SIG-M5 treated with dmso at 0.1 percent for 504 hours (cell line): Measurements from ENCODE around the gene SLC31A1.

Experiments used
- DNase-seq: peaks from one replicate; lab custom pipeline; 2025; ENCODE audit not compliant: unreplicated experiment; lab: John Stamatoyannopoulos, UW

Gene SLC31A1

DNA sequence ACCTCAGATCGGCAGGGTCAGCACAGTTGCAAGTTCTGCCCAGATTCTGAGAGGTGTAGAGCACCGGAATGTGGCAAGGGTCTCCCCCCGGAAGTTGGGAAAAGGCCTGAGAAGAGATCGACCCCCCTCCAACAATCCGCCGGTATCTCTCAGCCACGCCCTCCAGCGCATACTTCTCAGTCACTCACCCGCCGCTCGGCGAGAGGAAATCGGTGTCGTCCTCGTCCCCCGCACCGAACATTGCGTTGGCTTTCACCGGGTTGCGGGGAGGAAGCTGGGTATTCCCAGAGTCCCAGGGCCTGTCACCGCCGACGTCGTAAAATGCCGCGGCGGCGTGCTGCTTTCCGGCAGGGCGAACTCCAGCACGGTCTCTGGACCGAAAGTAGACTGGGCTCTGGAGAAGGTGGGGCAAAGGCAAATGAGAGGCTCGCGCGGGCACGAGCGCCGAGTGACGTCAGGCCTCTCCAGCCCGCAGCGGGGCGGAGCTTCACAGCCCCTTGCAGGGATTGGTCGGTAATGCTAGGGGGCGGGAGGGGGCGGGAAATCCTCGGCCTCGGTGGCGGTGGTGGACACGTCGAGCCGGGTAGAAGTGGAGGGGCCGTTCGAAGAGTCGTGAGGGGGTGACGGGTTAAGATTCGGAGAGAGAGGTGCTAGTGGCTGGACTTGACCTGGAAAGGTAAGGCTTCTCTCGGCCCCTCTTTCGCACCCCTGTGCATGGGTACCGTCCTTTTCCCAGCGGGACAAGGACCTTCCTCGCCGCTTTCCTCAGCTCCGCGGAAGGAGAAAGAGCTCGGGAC, at the start of gene SLC31A1, which contains the start of gene FKBP15:
SLC31A1 (plus strand) TSS at position 542 of the 797 bp plus-strand sequence. CDS start 34,605 bp downstream, outside the sequence.
FKBP15 (minus strand) TSS at position 275 of the 797 bp plus-strand sequence; CDS start at position 241, 34 bp downstream.
- DNase-seq = peak; percentile 97

DNA sequence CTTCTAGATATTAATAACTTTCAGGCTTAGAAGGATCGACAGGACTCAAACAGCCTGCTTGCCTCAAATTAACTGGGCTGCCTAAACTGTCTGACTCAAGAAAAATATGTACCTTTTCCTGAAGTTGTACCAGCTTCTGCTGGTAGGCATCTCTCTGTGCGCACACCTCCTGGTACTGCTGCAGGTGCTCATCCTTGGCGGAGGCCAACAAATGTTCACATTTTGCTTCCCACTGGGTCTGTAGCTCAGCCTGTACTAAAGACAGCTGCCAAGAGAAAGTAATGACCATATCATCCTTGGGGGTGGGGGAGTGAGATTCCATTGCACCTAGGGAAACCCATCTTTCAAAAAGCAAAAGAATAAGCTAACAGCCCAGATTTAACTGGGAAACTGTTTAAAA, 48.0 kb upstream of the SLC31A1 start:
- DNase-seq = no peak

DNA sequence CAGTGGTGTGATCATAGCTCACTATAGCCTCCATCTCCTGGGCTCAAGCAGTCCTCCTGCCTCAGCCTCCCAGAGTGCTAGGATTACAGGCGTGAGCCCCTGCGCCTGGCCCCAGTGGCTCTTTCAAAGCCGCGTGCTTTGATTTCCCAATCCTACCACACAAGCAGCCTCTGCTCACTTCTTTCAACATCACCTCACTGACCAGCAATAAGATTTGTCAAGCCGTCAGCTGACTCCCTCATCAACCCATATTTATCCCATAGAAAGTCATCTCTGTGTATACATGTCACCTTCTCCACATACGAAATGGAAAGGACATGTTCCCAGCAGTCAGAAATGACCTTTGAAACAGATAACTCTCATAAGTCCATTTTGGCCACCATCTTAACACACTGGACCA, 44.5 kb upstream of the SLC31A1 start:
- DNase-seq = no peak

DNA sequence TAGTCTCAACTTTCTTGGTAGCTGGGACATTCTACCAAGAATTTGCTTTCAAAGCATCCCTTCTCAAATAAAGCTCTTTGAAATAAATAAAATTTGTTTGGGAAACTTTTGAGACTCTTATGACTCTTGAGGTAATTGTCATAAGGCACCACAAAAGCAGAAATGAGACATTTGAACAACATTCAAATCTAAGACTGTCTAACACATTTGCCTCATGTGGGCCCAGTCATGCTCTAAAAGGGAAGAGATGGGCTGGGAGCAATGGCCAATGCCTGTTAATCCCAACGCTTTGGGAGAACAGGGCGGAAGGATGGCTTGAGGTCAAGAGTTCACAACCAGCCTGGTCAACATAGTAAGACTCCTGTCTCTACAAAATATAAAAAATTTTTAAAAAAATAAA, 44.1 kb upstream of the SLC31A1 start:
- DNase-seq = no peak

DNA sequence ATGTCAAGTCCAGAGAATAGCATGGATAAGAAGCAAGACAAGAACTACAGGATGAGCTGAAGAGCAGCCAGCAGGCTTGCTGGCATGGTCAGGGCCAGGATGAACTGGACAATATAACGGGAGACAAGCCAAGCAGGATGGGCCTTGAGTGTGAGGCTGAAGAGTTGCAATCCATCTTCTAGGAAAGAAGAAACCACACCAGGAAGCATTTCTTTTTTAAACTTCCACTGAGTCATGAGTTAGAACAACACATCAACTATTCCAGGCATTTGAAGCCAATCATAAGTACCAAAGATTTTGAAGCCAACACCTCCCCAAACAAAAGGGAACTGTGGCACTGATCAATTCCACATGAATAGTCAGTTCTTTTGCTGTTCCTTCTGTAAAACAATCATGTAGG, 43.3 kb upstream of the SLC31A1 start:
- no peak for DNase-seq

DNA sequence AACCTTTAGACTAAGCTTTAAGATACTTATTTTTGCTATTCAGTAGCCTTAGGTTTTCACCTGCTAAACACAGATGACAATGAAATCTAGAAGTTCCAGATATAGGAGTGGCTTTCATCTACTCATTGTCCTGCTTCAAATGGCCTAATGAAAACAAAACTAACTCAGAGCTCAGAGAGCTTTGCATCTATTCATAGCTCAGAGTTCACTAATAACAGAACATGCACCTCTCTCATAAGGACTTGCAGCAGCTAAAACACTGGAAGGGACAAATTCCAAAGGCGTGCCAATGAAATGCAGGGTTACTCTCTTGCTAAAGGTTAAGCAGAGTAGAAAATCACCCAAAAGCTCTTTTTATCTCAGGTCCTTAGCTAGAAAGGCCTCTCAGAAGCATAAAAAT, 41.5 kb upstream of the SLC31A1 start:
- DNase-seq = no peak

DNA sequence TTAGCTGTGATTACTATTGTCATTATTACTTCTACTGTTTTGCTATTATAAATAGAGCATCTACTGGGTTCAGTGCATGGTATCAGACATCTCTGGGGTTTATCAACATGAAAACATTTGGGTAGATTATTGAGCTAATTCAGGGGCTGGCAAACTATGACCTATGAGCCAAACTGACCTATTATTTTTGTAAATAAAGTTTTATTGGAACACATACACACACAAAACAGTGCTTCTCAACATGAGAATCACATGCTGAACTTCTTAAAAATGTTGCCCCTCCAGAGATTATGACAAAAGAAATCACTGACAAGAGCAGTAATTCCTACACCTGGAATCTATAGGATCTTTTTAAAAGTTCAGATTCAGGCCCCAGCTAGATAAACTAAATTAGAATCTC, 40.2 kb upstream of the SLC31A1 start:
- no peak for DNase-seq

DNA sequence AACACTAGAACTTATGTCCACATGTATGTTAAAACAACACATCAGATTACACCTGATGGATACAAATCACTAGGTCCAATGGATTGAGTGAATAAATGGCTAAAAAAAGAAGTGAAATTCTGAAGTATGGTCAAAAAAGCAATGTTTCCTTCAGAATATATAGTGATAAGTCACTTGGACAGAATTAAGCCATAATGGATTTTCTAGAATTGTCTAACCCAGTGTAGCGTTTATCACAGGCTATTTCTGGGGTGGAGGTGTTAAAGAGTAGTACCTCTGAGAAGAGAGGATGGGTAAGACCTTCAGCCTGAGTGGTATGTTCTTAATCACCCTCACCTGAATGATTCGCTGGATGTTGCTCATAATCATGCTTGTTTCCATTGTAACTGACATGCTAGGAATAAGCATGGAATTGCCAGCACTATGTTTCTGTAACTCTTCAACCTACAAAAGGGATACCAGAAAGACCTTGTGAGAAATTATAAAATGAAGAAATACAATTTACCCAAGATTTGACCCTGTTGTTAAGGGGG, 37.3 kb upstream of the SLC31A1 start:
- DNase-seq = no peak

DNA sequence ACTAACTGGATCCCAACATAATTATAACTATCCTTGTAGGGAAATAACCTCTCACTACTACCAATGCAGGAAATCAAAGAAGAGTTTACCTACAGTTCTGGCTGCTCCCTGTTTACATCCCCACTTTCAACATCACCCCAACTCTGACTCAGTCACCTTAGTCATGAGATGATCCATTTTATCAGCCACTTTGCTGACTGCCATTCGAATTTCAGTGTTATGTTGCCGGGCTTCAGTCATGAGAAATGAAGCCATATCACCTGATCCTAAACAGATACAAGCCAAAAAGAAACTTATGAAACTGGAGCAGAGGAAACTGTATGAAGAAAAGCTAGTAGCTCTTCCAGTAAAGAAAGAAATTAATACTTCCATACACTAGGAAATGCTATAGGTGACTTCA, 36.8 kb upstream of the SLC31A1 start:
- DNase-seq = no peak

DNA sequence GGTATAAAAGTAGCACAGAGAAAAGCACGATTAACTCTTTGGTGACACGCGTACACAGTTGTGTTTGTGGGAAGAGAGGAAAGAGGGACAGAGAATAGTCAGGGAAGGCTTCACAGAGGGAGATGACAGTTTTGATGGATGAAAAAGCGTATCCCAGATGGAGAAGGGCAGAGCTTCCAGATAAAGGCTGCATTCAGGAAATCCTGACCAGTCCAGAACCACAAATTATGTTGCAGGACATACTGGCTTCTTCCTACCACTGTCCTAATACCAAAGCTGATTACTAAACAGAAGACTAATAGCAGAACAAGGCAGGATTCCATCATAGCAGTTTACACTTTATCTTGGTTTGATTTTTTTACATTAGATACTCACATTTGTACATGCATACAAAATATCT, 36.1 kb upstream of the SLC31A1 start:
- no peak for DNase-seq

DNA sequence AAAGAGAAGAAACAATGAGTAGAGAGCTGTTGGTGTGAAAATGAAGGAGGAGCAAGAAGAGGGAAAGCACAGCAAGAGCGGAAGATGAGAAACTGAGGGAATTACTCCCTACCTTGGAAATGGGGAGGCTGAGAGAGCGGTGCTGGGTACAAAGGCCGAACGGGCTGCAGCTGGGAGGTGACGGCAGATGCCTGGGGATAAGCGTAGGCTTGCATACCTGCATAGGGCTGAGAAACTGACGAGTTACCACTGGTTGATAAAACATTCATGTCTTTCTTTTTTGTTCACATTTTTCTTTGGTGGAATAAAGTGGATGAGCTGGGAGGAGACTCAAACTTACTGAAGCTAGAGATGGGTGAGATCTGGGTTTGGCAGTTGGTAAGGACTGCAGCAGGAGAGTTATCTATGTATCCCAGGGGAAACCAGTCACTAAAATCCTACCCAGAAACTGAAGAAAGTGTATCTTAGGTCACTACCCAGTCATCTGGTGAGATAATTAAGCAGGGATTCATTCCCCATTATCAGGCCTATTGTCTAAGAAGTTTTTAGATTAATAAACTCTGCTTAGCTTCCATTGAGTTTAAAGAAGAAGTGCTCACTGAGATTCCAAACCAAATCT, 35.1 kb upstream of the SLC31A1 start:
- DNase-seq = no peak

DNA sequence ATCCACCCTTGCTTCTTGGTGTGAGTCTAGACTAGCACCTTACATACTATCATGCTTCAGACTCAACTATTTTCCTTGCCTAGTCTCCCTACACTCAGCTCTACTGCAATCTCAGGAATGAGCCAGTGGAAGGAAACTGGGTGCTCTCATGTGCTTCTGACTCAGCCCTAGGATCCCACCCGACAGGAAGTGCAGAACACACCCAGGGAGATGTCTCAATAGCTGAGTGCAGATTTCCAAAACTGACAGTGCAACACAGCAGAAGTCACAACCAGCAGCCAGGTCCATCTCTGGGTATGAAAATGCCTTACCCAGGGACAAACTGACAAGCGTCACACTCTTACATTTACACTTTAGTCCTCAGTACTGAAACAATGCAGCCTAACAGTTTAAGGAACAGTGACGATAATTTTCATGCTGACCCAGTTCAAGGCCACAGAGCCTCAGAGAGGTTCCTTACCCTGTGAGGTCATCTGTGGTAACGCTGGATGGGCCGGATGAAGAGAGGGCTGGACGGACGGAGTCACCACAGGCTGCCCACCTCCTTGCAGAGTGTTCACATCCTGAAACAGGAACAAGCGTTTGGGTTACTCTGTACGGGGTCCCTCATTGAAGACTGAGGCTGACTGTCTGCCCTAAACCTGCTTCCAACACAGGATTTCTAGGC, 33.3 kb upstream of the SLC31A1 start:
- peak; percentile 87 for DNase-seq

DNA sequence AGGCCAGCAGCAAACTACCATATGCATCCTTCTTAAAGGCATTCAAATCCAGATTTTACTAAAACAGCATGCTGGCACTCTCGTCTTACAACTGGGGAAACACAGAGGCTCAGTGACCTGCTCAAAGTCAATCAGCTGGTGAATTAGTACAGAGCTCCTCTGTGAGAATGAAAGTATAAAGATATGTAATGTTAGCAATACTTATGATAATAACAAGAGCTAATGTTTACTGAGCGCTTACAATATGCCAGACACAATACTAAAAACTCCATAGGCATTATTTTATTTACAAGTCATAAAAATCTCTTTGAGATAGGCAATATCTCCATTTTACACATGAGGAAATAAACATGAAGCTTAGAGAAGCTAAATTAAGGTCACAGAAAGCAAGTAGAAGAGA, 28.9 kb upstream of the SLC31A1 start:
- no peak for DNase-seq

DNA sequence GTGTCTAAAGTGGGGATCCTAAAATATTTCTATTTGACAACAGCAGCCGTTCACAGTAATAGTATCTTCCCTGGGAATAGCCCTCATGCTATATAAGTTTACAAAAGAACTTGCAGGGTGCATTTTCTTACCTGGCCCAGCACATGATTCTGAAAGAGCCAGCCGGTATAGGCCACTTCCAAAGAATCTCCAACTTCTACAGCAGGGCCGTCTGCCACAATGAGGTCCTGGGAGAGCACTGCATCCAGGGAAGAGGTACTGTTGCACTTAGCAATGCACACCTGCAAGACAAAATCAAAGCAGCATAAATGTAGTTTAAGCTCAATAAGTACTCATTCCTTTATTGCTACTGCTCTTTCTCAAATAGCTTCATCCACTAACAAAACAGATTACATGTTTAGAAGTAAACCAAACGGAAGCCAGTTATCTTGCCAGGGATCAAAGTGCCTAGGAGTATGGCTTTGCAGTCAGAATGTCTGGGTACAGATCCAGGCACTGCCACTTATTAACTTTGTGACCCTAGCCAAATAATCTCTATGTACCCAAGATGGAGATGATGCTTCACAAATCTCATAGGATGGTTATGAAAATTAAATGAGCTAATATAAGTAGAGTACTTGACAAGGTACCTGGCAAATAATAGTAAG, 21.5 kb upstream of the SLC31A1 start:
- DNase-seq = no peak

DNA sequence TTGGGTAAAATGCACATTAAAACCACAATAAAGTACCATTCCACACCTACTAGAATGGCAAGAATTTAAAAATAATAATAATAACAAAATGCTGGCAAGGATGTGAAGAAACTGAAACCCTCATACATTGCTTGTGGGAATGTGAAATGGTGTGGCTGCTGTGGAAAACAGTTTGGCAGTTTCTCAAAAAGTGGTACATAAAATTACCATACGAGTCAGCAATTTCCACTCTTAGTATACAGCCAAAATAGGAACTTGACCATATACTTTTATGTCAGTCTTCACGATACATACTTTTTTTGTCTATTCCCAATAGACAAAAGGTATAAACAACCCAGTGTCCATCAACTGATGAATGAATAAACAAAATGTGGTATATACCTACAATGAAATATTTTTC, 15.9 kb upstream of the SLC31A1 start:
- DNase-seq = no peak

DNA sequence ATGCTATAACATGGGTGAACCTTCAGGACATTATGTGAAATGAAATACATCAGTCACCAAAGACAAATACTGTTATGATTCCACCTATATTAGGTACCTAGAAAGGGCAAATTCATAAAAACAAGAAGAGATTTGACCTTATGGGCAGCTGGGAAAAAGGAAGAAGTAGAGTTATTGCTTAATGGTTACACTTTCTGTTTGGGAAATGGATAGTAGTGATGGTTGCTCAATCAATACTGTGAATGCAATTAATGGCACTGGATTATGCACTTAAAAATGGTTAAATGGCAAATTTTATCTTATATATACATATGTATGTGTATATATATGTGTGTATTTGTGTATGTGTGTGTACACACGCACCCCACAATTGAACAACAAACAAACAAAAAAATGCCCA, 15.5 kb upstream of the SLC31A1 start:
- DNase-seq = peak; percentile 55

DNA sequence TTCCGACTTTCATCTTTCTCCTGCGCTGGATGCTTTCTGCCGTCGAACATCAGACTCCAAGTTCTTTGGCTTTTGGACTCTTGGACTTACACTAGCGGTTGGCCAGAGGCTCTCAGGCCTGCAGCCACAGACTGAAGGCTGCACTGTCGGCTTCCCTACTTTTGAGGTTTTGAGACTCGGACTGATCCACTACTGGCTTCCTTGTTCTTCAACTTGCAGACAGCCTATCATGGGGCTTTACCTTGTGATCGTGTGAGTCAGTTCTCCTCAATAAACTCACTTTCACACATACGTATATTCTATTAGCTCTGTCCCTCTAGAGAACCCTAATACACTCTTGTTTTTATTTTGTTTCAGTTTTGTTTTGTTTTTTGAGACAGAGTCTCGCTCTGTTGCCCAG, 10.5 kb upstream of the SLC31A1 start:
- DNase-seq = no peak

DNA sequence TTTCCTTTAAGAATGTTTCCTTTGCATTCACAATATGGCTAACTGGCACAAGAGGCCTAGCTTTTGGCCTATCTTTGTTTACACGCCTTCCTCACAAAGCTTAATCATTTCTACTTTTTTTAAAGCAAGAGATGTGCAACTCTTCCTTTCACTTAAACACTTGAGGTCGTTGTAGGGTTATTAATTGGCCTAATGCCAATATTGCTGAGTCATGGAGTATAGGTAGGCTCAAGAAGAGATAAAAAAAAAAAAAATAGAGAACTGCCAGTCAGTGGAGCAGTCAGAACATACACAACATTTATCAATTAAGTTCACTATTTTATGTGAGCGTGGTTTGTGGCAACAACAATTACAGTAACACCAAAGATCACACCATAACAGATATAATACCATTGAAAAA, 6.2 kb upstream of the SLC31A1 start:
- DNase-seq = no peak

DNA sequence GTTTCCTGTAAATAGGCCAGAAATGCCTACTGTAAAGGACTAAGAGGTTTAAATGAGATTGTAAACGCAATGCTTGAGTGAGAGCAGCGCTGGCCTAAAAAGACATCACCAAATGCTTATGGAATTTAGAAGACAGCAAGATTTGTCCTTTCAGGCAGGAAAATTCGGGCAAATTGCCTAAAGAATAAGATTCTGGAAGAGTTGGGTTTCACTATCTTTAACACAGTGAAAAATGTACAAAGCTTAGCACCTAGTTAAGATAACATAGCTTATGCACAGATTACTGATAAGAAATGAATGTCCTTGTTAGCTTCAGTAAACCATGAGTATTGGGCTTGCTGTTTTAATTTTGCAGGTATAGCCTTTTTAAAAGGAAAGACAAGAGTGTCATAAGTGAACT, 4.9 kb upstream of the SLC31A1 start:
- no peak for DNase-seq

DNA sequence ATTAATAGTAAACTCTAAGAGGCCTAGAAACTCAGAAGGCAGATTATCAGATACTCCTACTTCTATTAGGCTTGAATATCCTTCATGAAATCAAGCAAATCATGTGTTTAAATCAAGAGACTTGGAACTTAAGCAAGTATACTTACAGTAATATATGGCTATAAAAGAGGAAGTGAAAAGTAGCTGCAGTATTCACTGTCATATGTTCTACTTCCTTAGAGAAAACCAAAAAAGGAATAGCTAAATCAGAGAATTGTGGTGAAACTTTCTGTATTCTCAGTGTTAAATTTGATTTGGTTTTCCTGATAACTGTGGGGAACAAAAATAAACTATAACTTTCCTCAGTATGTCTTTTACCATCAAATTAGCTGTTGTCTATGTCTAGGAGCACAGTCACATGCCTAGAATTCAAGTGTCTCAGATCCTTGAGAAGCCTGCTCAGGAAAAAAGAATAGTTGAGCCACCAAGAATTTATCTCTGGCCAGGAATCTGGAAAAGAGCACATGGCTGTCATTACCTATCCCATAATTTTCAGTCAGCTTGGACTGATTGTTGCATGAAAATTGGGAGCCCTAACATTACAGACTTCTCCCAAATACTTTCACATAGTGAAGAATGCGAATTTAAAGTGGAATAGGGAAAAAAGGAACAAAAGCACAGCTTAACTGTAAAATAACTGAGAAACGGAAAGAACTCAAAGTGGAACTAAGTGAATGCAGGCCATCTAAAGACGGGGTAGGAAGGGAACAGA, 2.0 kb upstream of the SLC31A1 start:
- DNase-seq = peak; percentile 68

DNA sequence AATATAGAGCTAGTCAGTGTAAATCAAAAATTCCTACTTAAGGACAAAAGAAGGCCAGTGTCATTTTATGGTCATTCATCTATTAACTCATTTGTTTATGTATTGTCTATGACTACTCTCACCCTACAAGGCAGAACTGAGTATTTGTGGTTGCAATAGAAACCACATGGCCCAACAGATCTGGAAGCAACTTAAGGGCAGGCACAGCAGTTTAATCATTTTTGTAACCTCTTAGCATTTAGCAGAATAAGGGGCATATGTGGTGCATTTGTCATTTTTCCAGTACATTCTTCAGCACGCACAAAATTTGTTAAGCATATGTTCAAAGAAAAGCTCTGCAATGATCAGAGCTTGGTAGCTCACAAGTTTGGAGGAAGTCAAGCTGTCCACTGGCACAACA, 1.4 kb upstream of the SLC31A1 start:
- DNase-seq = peak; percentile 60
